Urothelium cell line (cell line): ENCODE results near the gene PLXNB2.
"Not testable (repeated sequence)": the region's sequence is repeated elsewhere in the genome, so short reads cannot be mapped to it uniquely, and the experiment has no call there.

Experiments used
- DNase-seq: peaks from one replicate; pipeline ENCODE4 v3.0.0; 2011; ENCODE audit warnings: low spot score, mixed read lengths
- FAIRE-seq: peaks from 2 replicates; lab custom pipeline; 2011; peaks lifted over from hg19 to GRCh38; lab: Jason Lieb, UNC

The PLXNB2 gene

GRCh38 chr22:50306753-50307749, at the start of gene PLXNB2:
Gene PLXNB2 (minus strand): TSS chr22:50307646. CDS start chr22:50290584, 17,062 bp downstream.
- FAIRE-seq = peak; percentile 94

GRCh38 chr22:50357222-50357621, 49.8 kb upstream of the PLXNB2 start:
- no peak for FAIRE-seq
- DNase-seq = no peak

More at GRCh38 chr22:50306753-50307749, at the start of gene PLXNB2:
- peak; percentile 92 for DNase-seq

GRCh38 chr22:50356186-50356585, 48.7 kb upstream of the PLXNB2 start:
- DNase-seq (no peak), FAIRE-seq (no peak)

- DNase-seq (no peak), FAIRE-seq (no peak)
Measured at GRCh38 chr22:50348058-50348457, 40.6 kb upstream of the PLXNB2 start.

- no peak for FAIRE-seq
- DNase-seq = no peak
Measured at GRCh38 chr22:50347157-50347556, 39.7 kb upstream of the PLXNB2 start.

- FAIRE-seq = peak; percentile 53
- DNase-seq = no peak
Measured at GRCh38 chr22:50346470-50346869, 39.0 kb upstream of the PLXNB2 start.

GRCh38 chr22:50343541-50343935, 36.1 kb upstream of the PLXNB2 start:
- no peak for DNase-seq
- no peak for FAIRE-seq

- DNase-seq = peak; percentile 92
Measured at GRCh38 chr22:50342651-50343540, 35.5 kb upstream of the PLXNB2 start, which contains the start of gene PPP6R2. Gene PPP6R2 (plus strand): TSS chr22:50343327. CDS start chr22:50393909, 50,582 bp downstream.

GRCh38 chr22:50341977-50342650, 34.7 kb upstream of the PLXNB2 start:
- DNase-seq (peak; percentile 86), FAIRE-seq (no peak)

More at GRCh38 chr22:50342651-50343540, 35.5 kb upstream of the PLXNB2 start, which contains the start of gene PPP6R2:
- no peak for FAIRE-seq

GRCh38 chr22:50339945-50340879, 32.8 kb upstream of the PLXNB2 start:
- DNase-seq (no peak), FAIRE-seq (peak; percentile 100)

GRCh38 chr22:50338860-50339462, 31.5 kb upstream of the PLXNB2 start:
- no peak for FAIRE-seq
- no peak for DNase-seq

GRCh38 chr22:50338042-50338573, 30.7 kb upstream of the PLXNB2 start:
- DNase-seq = no peak
- no peak for FAIRE-seq

GRCh38 chr22:50337262-50338041, 30.0 kb upstream of the PLXNB2 start:
- no peak for DNase-seq
- FAIRE-seq = no peak

GRCh38 chr22:50334433-50334832, 27.0 kb upstream of the PLXNB2 start:
- DNase-seq, FAIRE-seq: not testable (repeated sequence)

GRCh38 chr22:50329236-50329635, 21.8 kb upstream of the PLXNB2 start:
- DNase-seq (no peak), FAIRE-seq (no peak)

- peak; percentile 17 for FAIRE-seq
Measured at GRCh38 chr22:50327711-50328019, 20.2 kb upstream of the PLXNB2 start.

GRCh38 chr22:50326956-50327710, 19.7 kb upstream of the PLXNB2 start, which contains the start of gene DENND6B:
Gene DENND6B (minus strand): TSS chr22:50327012. CDS start chr22:50326988, 24 bp downstream.
- FAIRE-seq (peak; percentile 90), DNase-seq (peak; percentile 94)

More at GRCh38 chr22:50327711-50328019, 20.2 kb upstream of the PLXNB2 start:
- DNase-seq = no peak
